Body of pancreas (tissue), 4 donors: ENCODE measurements around the gene MRPS14. TPM values are rescaled to one million over a fixed set of nuclear protein-coding genes. Genes with fewer than 3 reads are reported as not detected.

Experiments
- ATAC-seq: fragments of 150-250 bp; one replicate; pipeline ENCODE4 v1.9.1; 2016
- DNase-seq, 4 donors: peaks; one replicate each; pipeline ENCODE4 v3.0.0-alpha.2; 2019
- H3K27ac ChIP-seq, 4 donors: fragments of 200-600 bp; sonication (generic); 1 replicate in 3 of 4; 2 replicates in 1 of 4; pipeline versions ENCODE4 v1.5.1 to v1.6.1; 2016 to 2019; ENCODE audit warnings: mild to moderate bottlenecking in 1 of 4, mixed read lengths in 1 of 4, moderate library complexity in 1 of 4
- H3K27me3 ChIP-seq, 2 donors: fragments of 200-600 bp; sonication (generic); one replicate each; pipeline ENCODE4 v1.6.0; 2016; ENCODE audit warnings: mild to moderate bottlenecking in 1 of 2
- H3K36me3 ChIP-seq, 2 donors: fragments of 200-600 bp; sonication (generic); replicated peaks in 1 of 2; 2 replicates each; pipeline ENCODE4 v1.5.1; 2016; ENCODE audit warnings: low read depth in 2 of 2; ENCODE audit not compliant: insufficient read depth in 1 of 2
- H3K4me1 ChIP-seq: fragments of 200-600 bp; sonication (generic); one replicate; pipeline ENCODE4 v1.6.0; 2016
- H3K4me3 ChIP-seq, 2 donors: fragments of 200-600 bp; sonication (generic); 1 replicate in 1 of 2; 2 replicates in 1 of 2; pipeline ENCODE4 v1.5.1; 2016 to 2019
- H3K9me3 ChIP-seq, 3 donors: fragments of 200-600 bp; sonication (generic); 1 replicate in 2 of 3; 2 replicates in 1 of 3; pipeline ENCODE4 v1.5.1; 2016
- POLR2A ChIP-seq, 3 donors: fragments of 450-650 bp; IDR thresholded peaks; one replicate each; pipeline ENCODE4 v1.6.1; 2016; ENCODE audit warnings: antibody characterized with exemption in 3 of 3, mild to moderate bottlenecking in 2 of 3
- WGBS, 2 donors: methylation state at CpG; one replicate each; pipeline ENCODE4 v1.1.5; 2017; 5-methylcytosine and 5-hydroxymethylcytosine counted together
- intact Hi-C: fragments of 100-400 bp; cut with DNase I; formaldehyde crosslinking; loops from one replicate; pipeline ENCODE4 v1.15.1; 2023
- total RNA-seq, 2 donors: library from RNA; depleted of rRNA; stranded (reverse); fragments of >200 nt; gene quantifications; one replicate each; pipeline ENCODE4 v1.1.0, GENCODE V29; 2016
- TF ChIP-seq, protein P1 (sequence below), 7 experiments: fragments of 450-650 bp in 4 of 7; fragments of 200-600 bp in 3 of 7; sonication (generic) in 3 of 7; IDR thresholded peaks; one replicate each; pipeline ENCODE4 v1.5.1; 2016 to 2019; ENCODE audit warnings: antibody characterized with exemption in 7 of 7

Gene MRPS14
- total RNA-seq, 2 donors from 2014 or later = 10.9 to 15.6 TPM

DNA sequence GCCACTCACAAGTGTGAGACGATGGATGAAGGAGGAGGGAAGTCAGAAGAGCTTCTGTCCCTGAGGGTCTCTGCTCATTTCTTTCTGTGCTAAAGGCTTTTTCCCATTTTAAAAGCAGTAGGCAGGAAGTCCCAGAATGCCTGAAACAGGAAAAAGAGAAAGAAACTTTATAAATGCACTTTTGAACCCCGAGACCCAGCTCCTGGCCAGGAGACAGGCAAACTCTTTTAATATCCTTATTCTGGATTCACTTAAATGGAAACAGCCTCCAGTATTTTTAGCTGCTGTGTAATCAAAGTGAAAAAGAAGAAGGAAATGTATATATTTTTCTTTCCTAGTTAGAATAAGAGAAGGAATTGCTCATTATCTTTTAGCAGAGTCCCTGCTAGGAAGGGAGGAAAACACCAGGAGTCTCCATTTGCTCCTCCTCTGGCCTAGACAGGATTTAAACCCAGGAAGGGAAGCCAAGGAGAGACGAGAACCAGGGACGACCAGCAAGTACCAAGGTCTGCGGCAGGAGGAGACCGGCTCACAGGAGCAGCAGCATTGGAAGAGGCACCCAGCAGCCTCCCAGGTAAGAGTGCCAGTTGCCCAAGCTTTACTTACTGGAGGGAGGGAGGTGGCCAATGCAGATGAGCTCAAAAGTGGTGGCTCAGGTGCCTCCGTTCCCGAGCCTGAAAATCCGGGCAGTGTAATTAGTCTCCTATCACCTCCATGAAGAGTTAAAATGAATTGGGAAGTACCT lies 44.3 kb upstream of the MRPS14 start, which contains the start of gene TNN:
Gene TNN (plus strand): TSS at position 472 of the 745 bp plus-strand sequence. CDS start 9,586 bp downstream, outside the sequence.
- DNase-seq (no peak), ATAC-seq (no peak)
- Histone ChIP-seq H3K27me3 (no peaks in the 10 kb centered on the region), H3K4me3 (no peak within 1 kb of the TSS), H3K27ac (no peak within 1 kb of the TSS), H3K36me3 (no peaks in the 10 kb centered on the region), H3K9me3 (no peaks in the 10 kb centered on the region), H3K4me1 (no peaks in the 10 kb centered on the region)
- TF ChIP-seq POLR2A (IDR thresholded peaks at IDR 0.05) = no peak
- TF ChIP-seq, protein P1, sequence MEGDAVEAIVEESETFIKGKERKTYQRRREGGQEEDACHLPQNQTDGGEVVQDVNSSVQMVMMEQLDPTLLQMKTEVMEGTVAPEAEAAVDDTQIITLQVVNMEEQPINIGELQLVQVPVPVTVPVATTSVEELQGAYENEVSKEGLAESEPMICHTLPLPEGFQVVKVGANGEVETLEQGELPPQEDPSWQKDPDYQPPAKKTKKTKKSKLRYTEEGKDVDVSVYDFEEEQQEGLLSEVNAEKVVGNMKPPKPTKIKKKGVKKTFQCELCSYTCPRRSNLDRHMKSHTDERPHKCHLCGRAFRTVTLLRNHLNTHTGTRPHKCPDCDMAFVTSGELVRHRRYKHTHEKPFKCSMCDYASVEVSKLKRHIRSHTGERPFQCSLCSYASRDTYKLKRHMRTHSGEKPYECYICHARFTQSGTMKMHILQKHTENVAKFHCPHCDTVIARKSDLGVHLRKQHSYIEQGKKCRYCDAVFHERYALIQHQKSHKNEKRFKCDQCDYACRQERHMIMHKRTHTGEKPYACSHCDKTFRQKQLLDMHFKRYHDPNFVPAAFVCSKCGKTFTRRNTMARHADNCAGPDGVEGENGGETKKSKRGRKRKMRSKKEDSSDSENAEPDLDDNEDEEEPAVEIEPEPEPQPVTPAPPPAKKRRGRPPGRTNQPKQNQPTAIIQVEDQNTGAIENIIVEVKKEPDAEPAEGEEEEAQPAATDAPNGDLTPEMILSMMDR (IDR thresholded peaks at IDR 0.05) = no peak
- intact Hi-C loops = no loop called here
- 47 to 57% methylated on average over 9 of the region's 9 CpGs for WGBS, 2 donors

DNA sequence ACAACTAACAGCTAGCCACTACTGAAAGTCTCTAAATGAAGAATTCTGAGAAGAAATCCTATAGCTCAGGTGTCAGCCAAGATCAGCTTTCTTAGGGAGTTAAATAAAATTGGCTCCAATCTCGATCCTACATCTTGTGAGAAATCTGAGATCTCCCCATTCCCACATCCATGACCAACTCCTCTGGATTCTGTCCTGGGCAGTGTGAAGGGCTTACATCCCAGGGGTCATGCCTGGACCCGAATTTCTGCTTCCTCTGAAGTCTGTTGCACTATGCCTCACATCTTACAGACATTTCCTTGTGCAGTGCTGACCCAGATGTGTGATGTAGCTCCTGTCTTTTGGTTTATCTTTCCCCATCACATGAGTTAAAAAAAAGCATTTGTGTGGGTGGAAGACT lies 39.6 kb upstream of the MRPS14 start:
- no peaks in the 10 kb centered on the region for H3K36me3 ChIP-seq
- no peaks in the 10 kb centered on the region for H3K4me1 ChIP-seq
- ATAC-seq = no peak
- H3K4me3 ChIP-seq = no peak overlapping the region
- 53 to 56% methylated on average over 2 of the region's 2 CpGs for WGBS, 2 donors
- intact Hi-C loops = no loop called here
- no peaks in the 10 kb centered on the region for H3K9me3 ChIP-seq
- no peaks in the 10 kb centered on the region for H3K27me3 ChIP-seq
- no peak overlapping the region for H3K27ac ChIP-seq
- no peak for TF ChIP-seq POLR2A (IDR thresholded peaks at IDR 0.05)
- TF ChIP-seq, protein P1 (IDR thresholded peaks at IDR 0.05) = no peak
- no peak for DNase-seq

DNA sequence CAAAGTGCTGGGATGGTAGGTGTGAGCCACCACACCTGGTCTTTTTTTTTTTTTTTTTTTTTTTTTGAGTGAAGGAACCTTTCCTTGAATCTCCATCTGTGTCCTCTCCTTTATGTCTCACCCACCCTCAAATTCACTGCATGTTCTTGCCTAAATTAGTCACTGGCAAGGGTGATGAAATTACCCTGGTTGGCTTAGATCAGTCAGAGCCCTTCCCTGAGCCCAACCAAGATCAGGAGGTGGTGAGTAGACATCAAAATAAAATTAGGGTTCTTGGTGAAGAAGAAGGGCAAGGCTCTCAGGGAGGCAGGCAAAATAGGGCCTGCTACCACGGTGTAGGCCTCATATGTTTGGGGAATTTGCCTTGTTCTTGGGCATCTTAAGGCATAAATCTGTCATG lies 39.1 kb upstream of the MRPS14 start:
- H3K27ac ChIP-seq = no peak overlapping the region
- intact Hi-C loops = no loop called here
- no peak overlapping the region for H3K4me3 ChIP-seq
- DNase-seq (no peak), ATAC-seq (no peak)
- no peaks in the 10 kb centered on the region for H3K4me1 ChIP-seq
- WGBS, 2 donors = 71 to 90% methylated on average over 1 of the region's 1 CpG
- H3K36me3 ChIP-seq = no peaks in the 10 kb centered on the region
- no peaks in the 10 kb centered on the region for H3K27me3 ChIP-seq
- TF ChIP-seq, protein P1 (IDR thresholded peaks at IDR 0.05) = no peak
- TF ChIP-seq POLR2A (IDR thresholded peaks at IDR 0.05) = no peak
- no peaks in the 10 kb centered on the region for H3K9me3 ChIP-seq

DNA sequence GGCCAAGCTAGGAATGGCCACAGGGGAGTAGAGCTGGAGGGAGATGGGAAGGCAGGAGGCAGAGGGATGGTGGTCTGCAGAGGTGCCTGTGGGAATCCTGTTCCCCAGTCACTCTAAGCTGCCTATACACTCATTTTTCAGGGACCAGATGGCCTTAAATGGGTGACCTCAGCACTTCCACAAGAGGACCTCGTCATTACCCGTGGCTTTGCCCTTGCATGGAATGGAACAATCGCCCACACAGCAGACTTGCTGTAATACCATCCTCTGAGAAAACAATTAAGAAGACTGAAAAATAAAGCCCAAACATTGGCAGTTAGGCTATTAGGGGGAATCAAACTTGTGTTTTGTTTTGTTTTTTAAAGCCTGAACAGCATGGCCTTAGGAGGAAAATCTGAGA lies 31.5 kb upstream of the MRPS14 start:
- ATAC-seq = no peak
- 69 to 72% methylated on average over 3 of the region's 3 CpGs for WGBS, 2 donors

More for the DNA sequence above, 31.5 kb upstream of the MRPS14 start:
- intact Hi-C loops = no loop called here
- TF ChIP-seq POLR2A (IDR thresholded peaks at IDR 0.05) = no peak
- TF ChIP-seq, protein P1 (IDR thresholded peaks at IDR 0.05) = no peak
- no peak for DNase-seq
- no peaks in the 10 kb centered on the region for H3K27me3 ChIP-seq
- no peak overlapping the region for H3K4me3 ChIP-seq
- no peaks in the 10 kb centered on the region for H3K4me1 ChIP-seq
- no peak overlapping the region for H3K27ac ChIP-seq
- H3K9me3 ChIP-seq = no peaks in the 10 kb centered on the region
- no peaks in the 10 kb centered on the region for H3K36me3 ChIP-seq
